ENCODE results near the gene AHCTF1.
"Not testable (repeated sequence)": the region's sequence is repeated elsewhere in the genome, so short reads cannot be mapped to it uniquely, and the experiment has no call there.

AHCTF1 gene

DNA sequence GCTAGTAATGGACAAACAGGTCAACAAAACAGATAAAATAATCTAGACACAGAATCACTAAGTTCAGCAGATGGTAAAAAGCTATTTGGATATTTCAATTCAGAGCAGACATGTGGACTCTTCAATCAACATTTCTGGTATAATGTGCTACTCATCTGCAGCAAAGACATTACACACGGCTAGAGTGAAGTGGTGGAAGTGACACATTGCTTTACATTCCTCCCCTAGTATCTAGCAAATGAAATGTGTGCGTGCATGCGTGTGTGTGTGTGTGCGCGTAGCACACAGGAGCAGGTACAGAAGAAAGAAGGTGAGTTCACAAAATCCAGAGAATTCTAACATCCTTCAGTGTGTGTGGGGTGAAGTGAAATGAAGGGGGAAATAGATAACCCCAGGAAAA lies 8.3 kb downstream of the AHCTF1 start:
- no peak for DNase-seq (ENCODE audit: low spot score)

DNA sequence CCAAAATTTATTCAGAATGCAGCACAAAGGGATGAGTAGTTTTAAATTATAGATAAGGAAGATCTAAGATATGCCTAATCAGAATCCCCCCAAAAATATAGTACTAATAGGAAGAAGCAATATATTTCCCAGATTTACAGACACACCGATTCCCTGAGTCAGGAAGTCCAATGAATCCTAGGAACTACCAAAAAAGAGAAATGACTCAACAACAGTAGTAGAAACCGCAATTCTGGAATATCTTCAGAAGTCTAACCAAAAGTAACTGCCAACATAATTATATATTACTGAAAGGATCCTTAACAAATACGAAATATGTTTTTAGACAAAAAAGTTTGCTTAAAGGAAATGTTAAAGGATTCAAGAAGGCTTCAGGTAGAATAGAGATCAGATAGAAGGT lies 10.3 kb downstream of the AHCTF1 start:
- DNase-seq (ENCODE audit: low spot score) = no peak

DNA sequence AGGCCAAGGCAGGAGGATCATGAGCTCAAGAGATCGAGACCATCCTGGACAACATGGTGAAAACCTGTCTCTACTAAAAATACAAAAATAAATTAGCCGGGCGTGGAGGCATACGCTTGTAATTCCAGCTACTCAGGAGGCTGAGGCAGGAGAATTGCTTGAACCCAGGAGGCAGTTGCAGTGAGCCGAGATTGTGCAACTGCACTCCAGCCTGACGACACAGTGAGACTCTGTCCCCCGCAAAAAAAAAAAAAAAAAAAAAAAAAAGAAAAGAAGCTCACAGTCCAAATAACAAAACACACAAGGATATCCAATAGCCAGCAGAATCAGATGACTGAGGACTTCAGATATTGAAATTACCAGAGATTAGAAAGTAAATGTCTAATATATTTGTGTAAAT lies 11.8 kb downstream of the AHCTF1 start:
- no peak for DNase-seq (ENCODE audit: low spot score)

DNA sequence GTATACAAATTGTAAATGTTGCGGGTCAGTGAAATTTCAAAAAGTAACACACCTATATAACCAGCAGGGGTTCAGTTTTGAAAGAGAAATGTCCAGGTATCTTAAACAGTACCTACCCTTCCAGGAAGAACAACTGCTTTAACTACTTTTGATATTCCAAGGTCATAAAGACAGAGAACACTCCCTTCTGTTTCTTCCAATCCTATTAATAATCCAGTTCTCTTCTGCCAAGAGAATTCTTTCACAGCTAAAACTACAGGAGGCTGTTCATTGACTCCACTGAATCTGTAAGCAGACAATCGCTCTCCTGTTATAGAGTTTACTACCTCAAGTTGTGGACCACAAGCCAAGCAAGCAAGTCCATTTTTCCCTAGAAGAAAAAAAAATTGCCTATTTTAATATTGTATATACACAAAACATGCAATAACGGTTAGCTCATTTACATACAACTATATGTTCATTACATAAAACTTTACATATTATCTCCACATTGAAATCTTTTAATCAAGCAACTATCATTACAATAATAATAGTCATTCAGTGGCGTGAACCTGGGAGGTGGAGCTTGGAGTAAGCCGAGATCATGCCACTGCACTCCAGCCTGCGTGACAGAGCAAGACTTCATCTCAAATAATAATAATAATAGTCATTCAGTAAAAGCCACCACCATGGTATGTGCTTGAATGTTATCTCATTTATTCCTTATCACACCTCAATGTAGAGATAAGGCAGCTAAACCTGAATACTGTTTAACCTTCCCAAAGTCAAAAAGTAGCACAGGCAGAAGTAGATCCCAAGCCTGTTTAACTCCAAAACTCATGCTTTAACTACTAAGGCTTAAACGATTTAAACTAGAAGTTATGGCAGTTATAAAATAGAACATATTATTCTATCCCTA lies 15.5 kb downstream of the AHCTF1 start:
- not testable (repeated sequence) for DNase-seq (ENCODE audit: low spot score)

DNA sequence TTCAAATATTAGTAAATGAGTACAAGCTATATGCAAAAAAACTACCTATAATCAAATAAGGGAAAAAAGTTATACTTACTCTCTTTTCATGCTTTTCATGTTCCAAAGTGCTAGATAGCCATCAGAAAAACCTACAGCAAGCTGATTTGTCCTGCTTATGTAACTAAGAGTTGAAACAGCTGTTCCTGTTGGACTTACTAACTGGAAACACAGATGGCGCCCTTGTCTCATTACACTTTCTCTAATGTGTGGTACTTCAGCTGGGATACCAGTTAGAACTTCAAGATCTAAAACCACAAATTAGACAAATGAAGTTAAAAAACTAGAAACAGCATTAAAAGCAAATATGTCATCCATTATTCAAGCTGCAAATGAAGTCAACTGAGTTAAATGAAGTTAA lies 24.3 kb downstream of the AHCTF1 start:
- DNase-seq (ENCODE audit: low spot score) = peak; percentile 47

DNA sequence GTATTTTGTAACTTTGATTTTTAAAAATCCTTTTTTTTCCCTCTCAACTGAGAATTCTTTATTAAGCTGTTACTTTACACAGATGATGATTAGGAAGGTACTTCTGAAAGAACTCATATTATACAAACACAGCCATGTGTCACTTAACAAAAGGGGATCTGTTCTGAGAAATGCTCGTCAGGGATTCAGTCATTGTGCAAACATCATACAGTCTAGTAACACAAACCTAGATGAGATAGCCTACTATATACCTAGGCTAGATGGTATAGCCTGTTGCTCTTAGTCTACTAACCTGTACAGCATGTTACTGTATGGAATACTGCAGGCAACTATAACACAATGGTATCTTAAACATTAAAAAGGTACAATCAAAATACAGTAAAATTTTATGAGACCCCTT lies 24.9 kb downstream of the AHCTF1 start:
- no peak for DNase-seq (ENCODE audit: low spot score)

DNA sequence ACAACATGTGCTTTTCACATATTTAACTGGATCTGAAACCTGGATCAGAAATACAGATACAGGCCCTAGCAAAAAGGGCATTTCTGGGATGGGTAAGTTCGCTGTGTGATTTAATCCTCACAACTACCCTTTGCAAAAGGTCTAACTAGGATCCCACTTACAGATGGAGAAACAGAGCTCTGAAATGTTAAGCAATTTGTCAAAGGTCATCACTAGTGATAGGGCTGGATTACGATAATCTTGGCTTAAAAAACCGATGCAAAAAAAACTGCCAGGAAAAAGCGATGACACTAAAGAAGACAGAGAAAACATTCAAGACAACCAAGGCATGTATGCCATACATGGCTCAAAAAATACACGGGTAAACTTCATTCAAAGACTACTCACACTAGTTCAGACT lies 29.9 kb downstream of the AHCTF1 start:
- no peak for DNase-seq (ENCODE audit: low spot score)

DNA sequence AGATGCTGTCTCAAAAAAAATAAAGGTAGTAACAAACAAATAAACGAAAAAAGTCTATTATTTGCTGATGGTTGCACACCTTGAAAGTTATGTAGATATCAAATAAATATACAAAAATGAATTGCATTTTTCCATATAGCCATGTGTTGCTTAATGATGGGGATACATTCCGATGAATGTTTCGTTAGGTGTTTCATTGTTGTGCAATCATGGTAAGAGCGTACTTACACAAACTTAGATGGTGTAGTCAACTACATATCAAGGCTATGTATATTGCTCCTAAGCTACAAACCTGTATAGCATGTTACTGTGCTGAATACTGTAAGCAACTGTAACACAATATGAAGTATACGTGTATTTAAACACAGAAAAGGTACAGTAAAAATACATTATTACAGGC lies 34.4 kb downstream of the AHCTF1 start:
- DNase-seq (ENCODE audit: low spot score) = no peak

DNA sequence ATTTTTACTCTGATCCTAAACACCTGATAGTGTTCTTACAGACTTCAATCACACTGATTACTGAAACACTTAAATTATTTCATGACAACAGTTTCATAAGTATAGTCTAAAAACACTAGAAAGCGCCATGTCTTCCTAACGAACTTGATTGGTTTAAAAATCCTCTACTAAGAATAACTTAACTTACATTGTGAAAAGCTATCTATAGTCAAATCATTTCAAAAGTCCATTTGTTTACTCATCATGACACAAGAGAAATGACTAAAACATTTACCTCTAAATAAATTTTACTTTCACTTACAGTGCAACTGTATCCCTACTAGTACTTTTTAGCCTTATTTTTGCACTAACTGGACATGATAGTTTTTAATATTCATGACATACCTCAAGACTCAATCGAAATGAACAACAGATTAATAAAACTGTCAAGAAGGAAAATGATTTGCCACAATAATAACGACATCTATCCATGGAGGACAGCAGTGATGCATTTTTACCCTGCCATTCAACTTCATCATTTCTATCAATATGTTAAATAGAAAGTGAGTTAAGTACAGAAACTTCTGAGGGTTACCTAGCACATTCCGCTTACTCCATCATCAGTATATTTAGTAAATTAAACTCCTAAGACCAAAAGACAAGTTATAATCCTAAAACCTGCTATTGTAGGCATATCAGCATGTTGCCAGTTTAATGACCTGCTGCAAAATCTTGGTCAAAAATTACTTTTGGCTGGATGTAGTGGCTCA lies 38.4 kb downstream of the AHCTF1 start:
- no peak for DNase-seq (ENCODE audit: low spot score)

DNA sequence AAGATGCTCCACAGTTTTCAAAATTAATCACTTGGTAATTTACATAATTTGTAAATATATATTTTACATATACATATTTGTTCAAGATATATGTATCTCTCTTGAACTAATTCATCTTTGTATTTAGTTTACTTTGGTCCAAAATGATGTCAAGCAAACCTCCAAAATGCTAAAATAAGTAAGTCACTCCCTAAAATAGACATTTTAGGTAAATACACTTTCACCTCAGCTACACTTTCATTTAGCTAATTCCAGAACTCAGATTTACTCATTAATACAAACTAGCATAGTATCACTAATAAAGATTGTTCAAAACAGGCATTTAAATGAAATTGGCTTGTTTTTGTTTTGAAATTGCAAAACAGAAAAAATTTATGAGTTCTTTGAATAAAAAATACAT lies 40.6 kb downstream of the AHCTF1 start:
- DNase-seq (ENCODE audit: low spot score) = no peak

DNA sequence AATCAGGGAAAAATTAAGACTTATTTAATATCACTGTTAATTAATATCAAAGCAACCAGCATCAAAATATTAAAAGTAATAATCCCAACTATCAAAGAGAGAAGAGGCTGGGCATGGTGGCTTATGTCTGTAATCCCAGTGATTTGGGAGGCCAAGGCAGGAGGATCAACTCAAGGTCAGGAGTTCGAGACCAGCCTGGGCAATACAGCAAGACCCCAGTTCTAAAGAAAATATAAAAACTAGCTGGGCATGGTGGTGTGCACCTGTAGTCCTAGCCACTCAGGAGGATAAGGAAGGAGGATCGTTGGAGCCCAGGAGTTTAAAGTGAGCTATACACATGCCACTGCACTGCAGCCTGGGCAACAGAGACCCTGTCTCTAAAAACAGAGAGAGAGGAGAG lies 43.2 kb downstream of the AHCTF1 start:
- no peak for DNase-seq (ENCODE audit: low spot score)

DNA sequence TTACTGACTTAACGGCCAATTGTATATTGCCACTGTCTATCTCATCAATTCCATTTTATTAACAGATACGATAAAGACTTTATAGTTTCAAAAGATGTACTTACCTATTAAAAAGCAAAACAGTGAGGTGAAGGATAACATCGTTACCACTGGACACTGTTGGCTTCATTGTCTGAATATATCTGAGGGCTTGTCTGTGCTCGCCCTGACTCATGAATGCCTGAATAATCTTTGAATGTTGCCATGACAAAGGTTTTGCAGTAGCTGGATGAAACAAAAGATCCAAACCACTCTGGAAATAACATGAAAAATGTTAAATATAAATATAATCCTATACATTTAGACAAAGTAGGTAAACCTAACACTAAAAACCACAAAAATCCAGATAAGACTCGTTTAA lies 46.4 kb downstream of the AHCTF1 start:
- not testable (repeated sequence) for DNase-seq (ENCODE audit: low spot score)

DNA sequence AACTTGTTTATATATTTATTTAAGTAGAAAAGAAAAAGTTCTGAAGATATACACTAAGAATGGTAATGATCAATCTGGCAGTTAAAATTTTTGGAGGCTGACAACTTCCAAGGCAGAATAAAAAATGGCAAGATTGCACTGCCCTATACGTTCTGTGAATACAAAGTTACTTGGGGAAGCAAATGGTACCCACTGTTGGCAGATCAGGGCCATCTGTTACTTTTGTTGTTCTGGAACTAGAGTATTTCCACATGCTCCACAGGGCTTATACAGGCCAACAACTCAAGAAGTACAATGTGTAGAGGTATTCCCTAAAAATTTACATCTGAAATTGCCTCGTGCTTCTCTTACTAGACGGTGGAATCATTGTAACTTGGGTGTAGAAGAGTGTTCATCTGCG lies 53.2 kb downstream of the AHCTF1 start:
- DNase-seq (ENCODE audit: low spot score) = no peak

DNA sequence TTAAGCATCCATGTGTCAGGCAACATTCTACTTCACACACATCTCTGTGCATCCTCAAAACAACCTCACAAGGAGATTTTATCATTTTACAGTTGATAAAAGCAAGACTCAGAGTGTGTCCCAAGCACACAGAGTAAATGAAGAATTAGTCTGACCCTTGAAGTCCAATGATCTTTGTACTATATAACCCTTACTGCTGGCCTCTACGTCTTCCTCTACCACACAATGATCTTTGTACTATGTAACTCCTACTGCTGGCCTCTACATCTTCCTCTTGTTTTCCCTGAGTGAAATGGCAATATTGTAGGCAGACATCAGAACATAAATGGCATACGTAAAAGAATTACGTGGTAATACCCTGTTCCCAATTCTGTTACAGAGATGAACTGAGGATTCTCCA lies 55.3 kb downstream of the AHCTF1 start:
- DNase-seq (ENCODE audit: low spot score) = no peak

DNA sequence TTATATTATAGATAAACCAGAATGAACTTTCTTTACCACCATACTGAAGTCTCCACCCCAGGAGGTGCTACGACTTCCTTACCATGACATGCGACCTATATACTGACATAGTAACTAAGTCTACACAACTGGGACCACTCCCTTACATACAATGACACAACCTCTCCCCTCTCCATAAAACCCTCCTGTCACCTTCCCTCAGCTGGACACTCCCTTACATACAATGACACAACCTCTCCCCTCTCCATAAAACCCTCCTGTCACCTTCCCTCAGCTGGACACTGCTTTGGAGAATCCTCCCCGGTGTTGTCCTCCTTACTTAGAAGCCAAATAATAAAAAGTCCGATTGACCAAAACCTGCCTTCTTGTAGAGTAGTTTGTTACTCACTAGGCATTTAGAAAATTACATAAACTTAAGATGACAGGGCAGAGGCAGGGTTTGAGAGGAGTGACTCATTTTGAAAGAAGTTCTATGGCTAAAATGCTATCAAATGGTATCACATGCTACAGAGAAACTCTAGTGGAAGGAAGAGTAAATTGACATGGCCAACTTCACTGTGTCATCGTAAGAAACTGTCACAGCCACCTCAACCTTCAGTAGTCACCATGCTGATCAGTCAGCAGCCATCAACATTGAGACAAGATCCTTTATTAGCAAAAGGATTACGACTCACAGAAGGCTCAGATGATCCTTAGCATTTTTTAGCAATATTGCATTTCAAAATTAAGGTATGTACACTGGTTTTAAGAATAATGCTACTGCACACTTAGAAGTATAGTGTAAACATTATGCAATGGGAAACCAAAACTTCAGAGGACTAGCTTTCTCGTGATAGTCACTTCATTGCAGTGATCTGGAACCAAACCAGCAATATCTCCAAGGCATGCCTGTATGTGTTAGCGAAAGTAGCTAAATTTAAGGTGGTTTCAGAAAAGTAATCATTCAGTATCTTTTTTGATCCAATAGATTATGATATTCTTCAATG lies 56.4 kb downstream of the AHCTF1 start:
- no peak for DNase-seq (ENCODE audit: low spot score)

DNA sequence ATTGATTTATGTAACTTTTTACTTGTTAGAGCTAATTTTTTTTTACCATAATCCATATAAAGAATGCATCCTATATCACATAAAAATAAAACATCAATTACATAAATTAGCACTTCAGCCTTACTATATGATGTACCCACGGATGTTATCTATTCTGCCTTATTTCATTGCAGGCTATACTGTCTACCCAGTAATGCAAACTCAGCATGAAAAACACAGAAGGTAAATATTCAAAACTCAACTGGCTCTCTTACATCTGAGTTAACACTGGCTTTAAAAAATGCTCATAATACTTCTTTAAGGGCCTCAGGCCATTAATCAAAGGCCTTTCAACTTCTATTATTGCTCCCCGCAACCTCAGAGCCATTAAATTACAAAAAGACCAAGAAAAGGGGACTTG lies 65.8 kb downstream of the AHCTF1 start:
- no peak for DNase-seq (ENCODE audit: low spot score)

DNA sequence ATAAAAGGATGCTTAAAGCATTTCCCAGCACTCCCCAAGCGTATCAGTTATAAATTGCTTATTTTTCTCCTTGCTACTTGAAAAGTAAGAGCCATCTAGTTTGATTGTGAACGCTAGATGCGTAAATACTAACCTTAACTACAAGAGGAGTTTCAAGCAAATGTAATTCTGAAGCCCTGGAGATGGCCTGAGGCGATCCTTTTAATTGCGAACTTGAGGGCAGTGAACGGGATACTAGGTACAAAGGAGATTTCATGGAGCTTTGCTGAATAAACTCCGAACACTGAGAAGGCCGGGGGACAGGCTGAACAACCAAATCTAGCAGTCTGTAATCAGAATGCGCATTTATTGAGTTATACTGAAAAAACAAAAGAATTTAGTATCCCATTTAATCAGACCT lies 68.0 kb downstream of the AHCTF1 start:
- DNase-seq (ENCODE audit: low spot score) = not testable (repeated sequence)

DNA sequence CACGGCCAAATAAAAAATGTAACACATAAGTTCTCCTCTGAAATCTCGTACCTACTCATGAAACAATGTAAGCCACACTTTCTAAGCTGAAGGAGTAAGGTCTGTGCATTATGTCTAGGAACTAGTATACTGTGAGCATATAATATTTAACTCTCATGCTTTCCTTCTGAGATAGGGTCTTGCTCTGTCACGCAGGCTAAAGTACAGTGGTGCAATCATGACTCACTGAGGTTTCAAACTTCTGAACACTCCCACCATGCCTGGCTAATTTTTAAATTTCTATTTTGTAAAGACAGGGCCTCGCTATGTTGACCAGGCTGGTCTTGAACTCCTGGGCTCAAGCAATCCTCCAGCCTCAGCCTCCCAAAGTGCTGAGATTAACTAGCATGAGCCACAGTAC lies 71.3 kb downstream of the AHCTF1 start:
- DNase-seq (ENCODE audit: low spot score) = no peak

DNA sequence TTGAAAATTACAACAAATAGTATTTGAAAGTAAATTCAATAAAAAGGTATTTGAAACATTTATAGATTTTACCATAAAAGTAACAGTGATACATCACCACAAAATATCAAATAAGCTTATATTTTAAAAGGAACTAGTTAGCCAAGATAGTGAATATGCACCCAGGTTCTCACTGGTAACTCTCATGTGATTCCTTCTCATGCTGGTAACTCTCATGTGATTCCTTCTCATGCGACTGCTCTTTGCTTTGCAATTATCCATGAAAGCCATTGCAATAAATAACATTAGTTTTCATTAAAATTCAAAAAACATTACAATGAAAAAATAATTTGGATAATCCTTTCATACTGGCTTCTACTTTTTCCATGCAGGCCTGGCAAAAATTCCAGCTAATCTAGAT lies 75.4 kb downstream of the AHCTF1 start:
- DNase-seq (ENCODE audit: low spot score) = no peak

DNA sequence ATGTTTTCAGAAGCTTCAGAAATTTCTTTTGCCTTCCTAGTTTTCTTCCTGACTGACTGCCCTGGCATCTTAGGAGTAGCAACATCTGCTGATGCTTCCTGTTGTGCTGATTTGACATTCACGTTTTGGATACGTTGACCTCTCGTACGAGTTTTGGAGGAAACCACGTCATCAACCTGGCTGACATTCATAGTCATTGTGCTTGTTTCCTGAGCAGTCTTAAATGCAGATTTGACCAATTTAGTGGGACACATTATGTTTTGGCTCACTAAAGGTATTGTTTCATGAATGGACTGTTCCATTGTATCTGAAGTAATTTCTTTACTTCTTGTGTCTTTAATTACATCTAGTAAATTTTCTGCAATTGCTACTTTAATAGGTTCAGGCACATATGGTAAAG lies 81.1 kb downstream of the AHCTF1 start:
- DNase-seq (ENCODE audit: low spot score) = not testable (repeated sequence)

DNA sequence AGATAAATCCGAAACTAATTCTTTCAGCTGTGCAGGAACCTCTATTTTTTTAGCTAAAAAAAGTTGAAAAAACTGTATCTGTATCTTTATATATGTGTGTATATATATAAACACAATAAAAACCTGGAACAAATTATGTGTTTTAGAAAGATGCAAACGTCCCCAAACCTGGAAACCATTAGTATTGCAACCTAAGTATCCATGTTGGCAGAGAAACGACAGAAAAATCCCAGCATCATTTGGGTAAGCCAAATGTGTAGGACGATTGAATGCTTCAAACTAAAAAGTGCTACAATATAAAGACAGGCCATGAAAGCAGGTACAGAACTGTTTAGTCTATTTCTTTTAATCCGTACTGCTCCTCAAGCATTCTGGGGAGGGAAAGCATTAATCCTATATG lies 87.9 kb downstream of the AHCTF1 start:
- no peak for DNase-seq (ENCODE audit: low spot score)

DNA sequence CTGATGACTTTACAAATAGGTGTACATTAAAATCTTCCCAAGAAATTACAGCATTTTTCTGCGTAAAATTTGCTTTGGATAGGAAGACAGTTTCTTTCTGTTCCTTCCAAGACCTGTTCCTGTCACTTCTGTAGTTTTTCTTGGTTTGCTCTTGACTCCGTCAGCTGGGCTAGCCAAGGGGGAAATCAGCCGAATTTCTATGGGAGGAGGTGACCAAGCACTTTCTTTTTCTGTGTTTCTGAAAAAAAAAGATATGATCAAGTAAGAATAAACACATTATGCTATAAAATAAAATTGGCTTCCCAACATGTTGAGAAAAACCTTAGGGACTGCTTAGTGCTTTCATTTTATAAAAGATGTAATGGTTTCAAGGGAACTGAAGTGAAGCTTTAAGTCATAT lies 91.0 kb downstream of the AHCTF1 start:
- not testable (repeated sequence) for DNase-seq (ENCODE audit: low spot score)

All from hematopoietic multipotent progenitor cell treated with erythropoietin and hydrocortisone succinate and interleukin-3 and kit ligand, for 15 days (in vitro differentiated cells).